HEK293 (cell line): ENCODE measurements around the gene GPX4.
A peak's percentile ranks its signal among the peaks of the same experiment; 100 is the strongest.

Experiments
- CTCF ChIA-PET: fragments of 350-600 bp; formaldehyde crosslinking; extraction: SDS; loops from one replicate; lab custom pipeline; 2021; ENCODE audit warnings: antibody characterized with exemption; lab: Yijun Ruan, JAX
- POLR2A ChIA-PET: fragments of 300-600 bp; formaldehyde crosslinking; extraction: SDS; loops from one replicate; lab custom pipeline; 2020; ENCODE audit warnings: antibody characterized with exemption, inconsistent platforms; lab: Yijun Ruan, JAX
- H3K27ac ChIP-seq: fragments of 200-500 bp; sonication (Bioruptor generic); 2 replicates; pipeline ENCODE4 v1.5.1; 2014; ENCODE audit warnings: low read depth, low read length, control low read depth, inconsistent platforms; ENCODE audit errors: extremely low read depth
- H3K36me3 ChIP-seq, 2 experiments: fragments of 200-500 bp in 1 of 2; sonication (Bioruptor generic) in 1 of 2; 1 replicate in 1 of 2; 2 replicates in 1 of 2; pipeline ENCODE4 v1.5.1; 2014 to 2017; ENCODE audit warnings: inconsistent platforms in 2 of 2, low read length in 2 of 2; ENCODE audit not compliant: control insufficient read depth in 2 of 2, insufficient read depth in 1 of 2
- H3K4me1 ChIP-seq: fragments of 200-500 bp; sonication (Bioruptor generic); 2 replicates; pipeline ENCODE4 v1.5.1; 2014; ENCODE audit warnings: mild to moderate bottlenecking, low read length, inconsistent platforms; ENCODE audit not compliant: control insufficient read depth, insufficient read depth
- H3K4me3 ChIP-seq: 2 replicates; pipeline ENCODE4 v1.5.1; 2011; ENCODE audit warnings: low read depth, mild to moderate bottlenecking, control low read depth, low read length, moderate library complexity
- H3K9me3 ChIP-seq: fragments of 200-500 bp; sonication (Bioruptor generic); 2 replicates; pipeline ENCODE4 v1.5.1; 2014; ENCODE audit warnings: low read depth, low read length, inconsistent platforms; ENCODE audit not compliant: control insufficient read depth, insufficient read depth
- IKZF3 ChIP-seq: fragments of 450-650 bp; IDR thresholded peaks from 2 replicates; pipeline ENCODE4 v1.5.0; 2018; ENCODE audit warnings: missing biosample characterization, mild to moderate bottlenecking, missing genetic modification characterization, moderate library complexity
- KLF8 ChIP-seq: fragments of 450-650 bp; formaldehyde crosslinking; IDR thresholded peaks from 2 replicates; pipeline ENCODE4 v1.5.1; 2016; ENCODE audit warnings: missing biosample characterization, missing genetic modification characterization
- ZBTB1 ChIP-seq: fragments of 450-650 bp; formaldehyde crosslinking; IDR thresholded peaks from 2 replicates; pipeline ENCODE4 v1.5.1; 2016; ENCODE audit warnings: missing biosample characterization, missing genetic modification characterization
- ZBTB48 ChIP-seq: fragments of 450-650 bp; formaldehyde crosslinking; IDR thresholded peaks from 2 replicates; pipeline ENCODE4 v1.5.1; 2016; ENCODE audit warnings: missing biosample characterization, missing genetic modification characterization
- ZBTB7A ChIP-seq: fragments of 450-650 bp; formaldehyde crosslinking; IDR thresholded peaks from 2 replicates; pipeline ENCODE4 v1.5.1; 2016; ENCODE audit warnings: low read depth, missing biosample characterization, missing genetic modification characterization
- ZBTB8A ChIP-seq: fragments of 450-650 bp; formaldehyde crosslinking; IDR thresholded peaks from 2 replicates; pipeline ENCODE4 v1.5.1; 2016; ENCODE audit warnings: missing biosample characterization, missing genetic modification characterization
- ZNF121 ChIP-seq: fragments of 450-650 bp; formaldehyde crosslinking; IDR thresholded peaks from 2 replicates; pipeline ENCODE4 v1.5.1; 2016; ENCODE audit warnings: missing biosample characterization, missing genetic modification characterization
- ZNF16 ChIP-seq: fragments of 450-650 bp; formaldehyde crosslinking; IDR thresholded peaks from 2 replicates; pipeline ENCODE4 v1.5.1; 2016; ENCODE audit warnings: low read depth, missing biosample characterization, missing genetic modification characterization
- ZNF521 ChIP-seq: fragments of 450-650 bp; formaldehyde crosslinking; IDR thresholded peaks from 2 replicates; pipeline ENCODE4 v1.5.1; 2017; ENCODE audit warnings: missing biosample characterization, mild to moderate bottlenecking, missing genetic modification characterization
- ZNF549 ChIP-seq: fragments of 450-650 bp; IDR thresholded peaks from 2 replicates; pipeline ENCODE4 v1.5.1; 2018; ENCODE audit warnings: missing biosample characterization, missing genetic modification characterization, mild to moderate bottlenecking, inconsistent platforms, moderate library complexity
- ZNF621 ChIP-seq: fragments of 450-650 bp; formaldehyde crosslinking; IDR thresholded peaks from 2 replicates; pipeline ENCODE4 v1.5.1; 2017; ENCODE audit warnings: missing biosample characterization, missing genetic modification characterization
- ZNF704 ChIP-seq: fragments of 450-650 bp; formaldehyde crosslinking; IDR thresholded peaks from 2 replicates; pipeline ENCODE4 v1.5.1; 2016; ENCODE audit warnings: missing biosample characterization, missing genetic modification characterization
- ZNF76 ChIP-seq: fragments of 450-650 bp; formaldehyde crosslinking; IDR thresholded peaks from 2 replicates; pipeline ENCODE4; 2016; ENCODE audit warnings: low read depth, missing biosample characterization, missing genetic modification characterization, borderline replicate concordance
- ZNF777 ChIP-seq: fragments of 450-650 bp; formaldehyde crosslinking; IDR thresholded peaks from 2 replicates; pipeline ENCODE4 v1.5.1; 2017; ENCODE audit warnings: missing biosample characterization, missing genetic modification characterization, borderline replicate concordance
- TF ChIP-seq, protein P1 (sequence below): fragments of 450-650 bp; formaldehyde crosslinking; IDR thresholded peaks from 2 replicates; pipeline ENCODE4 v1.5.1; 2017; ENCODE audit warnings: missing biosample characterization, missing genetic modification characterization
- TF ChIP-seq, protein P2 (sequence below): fragments of 450-650 bp; formaldehyde crosslinking; IDR thresholded peaks from 2 replicates; pipeline ENCODE4 v1.5.1; 2016; ENCODE audit warnings: missing biosample characterization, missing genetic modification characterization
- TF ChIP-seq, protein P3 (sequence below): fragments of 450-650 bp; formaldehyde crosslinking; IDR thresholded peaks from 2 replicates; pipeline ENCODE4 v1.5.1; 2017; ENCODE audit warnings: missing biosample characterization, missing genetic modification characterization

The GPX4 gene

GRCh38 chr19:1070931-1071791 is 32.6 kb upstream of the GPX4 start:
- Histone ChIP-seq H3K9me3 (no peaks in the 10 kb centered on the region), H3K4me1 (peaks cover 2% of the 10 kb centered on the region; the same call in 1 of the 2 replicates), H3K36me3 (no peaks in the 10 kb centered on the region), H3K27ac (no peak overlapping the region), H3K4me3 (no peak overlapping the region)
- TF ChIP-seq, protein P1, sequence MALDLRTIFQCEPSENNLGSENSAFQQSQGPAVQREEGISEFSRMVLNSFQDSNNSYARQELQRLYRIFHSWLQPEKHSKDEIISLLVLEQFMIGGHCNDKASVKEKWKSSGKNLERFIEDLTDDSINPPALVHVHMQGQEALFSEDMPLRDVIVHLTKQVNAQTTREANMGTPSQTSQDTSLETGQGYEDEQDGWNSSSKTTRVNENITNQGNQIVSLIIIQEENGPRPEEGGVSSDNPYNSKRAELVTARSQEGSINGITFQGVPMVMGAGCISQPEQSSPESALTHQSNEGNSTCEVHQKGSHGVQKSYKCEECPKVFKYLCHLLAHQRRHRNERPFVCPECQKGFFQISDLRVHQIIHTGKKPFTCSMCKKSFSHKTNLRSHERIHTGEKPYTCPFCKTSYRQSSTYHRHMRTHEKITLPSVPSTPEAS (tag by site-specific recombination): no peak
- 0 out of 2 replicates have a peak, but pooled peaks have one; percentile 27 for TF ChIP-seq IKZF3 (tag by site-specific recombination)
- ChIA-PET POLR2A (interaction anchor here (0.5 kb wide), 1 partner anchor 318 kb away, joined by 8 read pairs; no protein-coding TSS in a partner anchor), CTCF (no interaction called here)

DNA sequence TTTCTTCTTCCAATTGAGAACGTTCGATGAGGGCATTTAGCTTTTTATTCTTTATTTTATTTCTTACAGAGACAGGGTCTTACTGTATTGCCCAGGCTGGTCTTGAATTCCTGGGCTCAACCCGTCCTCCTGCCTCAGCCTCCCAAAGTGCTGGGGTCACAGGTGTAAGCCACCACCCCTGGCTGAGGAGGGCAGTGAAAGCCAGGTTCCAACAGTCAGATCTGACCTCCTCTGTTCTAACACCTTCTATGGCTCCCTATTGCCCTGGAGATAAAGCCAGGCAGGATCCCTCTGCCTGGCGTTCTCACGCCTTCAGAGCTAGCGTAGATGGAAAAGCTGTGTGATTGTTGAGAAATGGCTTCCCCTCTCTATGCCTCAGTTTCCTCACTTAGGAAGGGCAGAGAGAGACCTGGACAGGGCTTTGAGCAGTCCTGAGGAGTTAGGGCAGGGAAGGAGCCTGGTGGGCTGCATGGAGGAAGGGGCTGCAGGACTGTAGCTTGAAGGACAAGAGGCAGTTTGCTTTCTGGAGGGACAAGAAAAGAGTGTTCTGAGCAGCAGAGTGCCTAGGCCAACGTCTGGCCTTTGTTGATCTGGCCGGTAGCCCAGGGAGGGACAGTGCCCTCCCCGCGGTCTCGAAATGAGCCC is 31.3 kb upstream of the GPX4 start:
- H3K4me1 ChIP-seq: no peaks in the 10 kb centered on the region
- POLR2A ChIA-PET: interaction anchor here (1.4 kb wide), 1 partner anchor 8 kb away, joined by 5 read pairs; no protein-coding TSS in a partner anchor
- H3K4me3 ChIP-seq: no peak overlapping the region
- CTCF ChIA-PET: interaction anchor here (0.5 to 0.7 kb wide), 4 partner anchors 25 to 279 kb away, joined by 3 to 5 read pairs (median 3); no protein-coding TSS in a partner anchor
- H3K9me3 ChIP-seq: no peaks in the 10 kb centered on the region
- TF ChIP-seq, protein P2, sequence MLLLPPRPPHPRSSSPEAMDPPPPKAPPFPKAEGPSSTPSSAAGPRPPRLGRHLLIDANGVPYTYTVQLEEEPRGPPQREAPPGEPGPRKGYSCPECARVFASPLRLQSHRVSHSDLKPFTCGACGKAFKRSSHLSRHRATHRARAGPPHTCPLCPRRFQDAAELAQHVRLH (tag by site-specific recombination): 0 out of 2 replicates have a peak, but pooled peaks have one; percentile 31
- TF ChIP-seq ZNF704 (tag by site-specific recombination): no peak
- peak; percentile 98 for TF ChIP-seq ZNF16
- TF ChIP-seq ZNF621 (tag by site-specific recombination): no peak
- TF ChIP-seq ZBTB48 (tag by site-specific recombination): no peak
- TF ChIP-seq KLF8: peak; percentile 26; the same call in 1 of the 2 replicates
- no peak for TF ChIP-seq ZNF521 (tag by site-specific recombination)
- TF ChIP-seq ZBTB1: no peak
- peak; percentile 96 for TF ChIP-seq ZNF121
- TF ChIP-seq ZNF76 (tag by site-specific recombination): no peak
- TF ChIP-seq ZNF777 (tag by site-specific recombination): no peak
- 0 out of 2 replicates have a peak, but pooled peaks have one; percentile 5 for TF ChIP-seq ZBTB7A (tag by site-specific recombination)
- no peak for TF ChIP-seq ZBTB8A
- TF ChIP-seq, protein P3, sequence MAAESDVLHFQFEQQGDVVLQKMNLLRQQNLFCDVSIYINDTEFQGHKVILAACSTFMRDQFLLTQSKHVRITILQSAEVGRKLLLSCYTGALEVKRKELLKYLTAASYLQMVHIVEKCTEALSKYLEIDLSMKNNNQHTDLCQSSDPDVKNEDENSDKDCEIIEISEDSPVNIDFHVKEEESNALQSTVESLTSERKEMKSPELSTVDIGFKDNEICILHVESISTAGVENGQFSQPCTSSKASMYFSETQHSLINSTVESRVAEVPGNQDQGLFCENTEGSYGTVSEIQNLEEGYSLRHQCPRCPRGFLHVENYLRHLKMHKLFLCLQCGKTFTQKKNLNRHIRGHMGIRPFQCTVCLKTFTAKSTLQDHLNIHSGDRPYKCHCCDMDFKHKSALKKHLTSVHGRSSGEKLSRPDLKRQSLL (tag by site-specific recombination): no peak
- TF ChIP-seq ZNF549: no peak
- no peaks in the 10 kb centered on the region for H3K36me3 ChIP-seq
- H3K27ac ChIP-seq: no peak overlapping the region
